HTERT RPE-1 (cell line): ENCODE results near the gene NOL8.

Source experiments
- in situ Hi-C: fragments of 300-500 bp; cut with MboI; formaldehyde crosslinking; loops from 4 replicates; pipeline ENCODE4 v1.14.3; 2020; ENCODE audit warnings: low sequenced_read_pairs

Gene NOL8

DNA sequence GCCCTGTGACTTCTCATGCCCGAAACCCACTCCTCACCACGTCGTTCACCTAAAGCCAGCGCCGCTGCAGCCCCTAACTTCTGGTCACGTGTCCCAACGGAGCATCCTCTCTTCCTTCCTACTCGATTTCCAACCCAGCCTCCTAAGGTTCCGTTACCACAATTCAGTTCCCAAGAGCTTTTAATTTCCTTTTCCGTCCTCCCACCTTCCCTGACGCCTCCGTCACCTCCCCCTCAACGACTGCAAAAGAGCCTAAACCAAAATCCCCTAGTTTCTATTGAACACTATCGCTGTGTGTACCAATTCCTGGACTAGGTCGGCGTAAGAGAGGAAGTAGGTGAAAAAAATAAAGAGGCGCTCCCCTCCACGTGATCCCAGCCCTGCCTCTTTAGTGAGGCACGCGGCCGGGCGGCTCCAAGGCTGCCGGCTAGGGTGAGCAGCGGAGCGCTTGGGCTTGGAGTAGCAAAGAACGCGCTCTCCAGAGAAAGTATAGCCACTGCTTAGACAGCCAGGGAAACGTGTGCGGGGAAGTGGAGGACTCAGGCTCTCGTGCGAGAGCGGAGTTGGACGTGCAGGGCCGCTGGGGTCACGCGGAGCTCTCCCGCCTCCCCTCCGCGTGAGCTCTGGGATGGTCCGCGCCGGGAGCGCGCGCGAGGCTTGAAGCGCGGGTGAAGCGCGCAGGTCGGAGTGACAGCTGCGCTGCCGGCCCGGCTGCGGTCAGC, at the start of gene NOL8, which contains the start of gene CENPP:
TSS of gene NOL8 (minus strand) at position 82 of the 722 bp plus-strand sequence. CDS start 1,189 bp downstream, outside the sequence.
TSS of gene CENPP (plus strand) at position 685 of the 722 bp plus-strand sequence.
- in situ Hi-C loops: no loop called here

- in situ Hi-C loops: no loop called here
These were observed 48.0 kb upstream of the NOL8 start for GRCh38 chr9:92373167-92373566.

- in situ Hi-C loops: no loop called here
These were observed 43.9 kb upstream of the NOL8 start for GRCh38 chr9:92369075-92369474.

- in situ Hi-C loops: no loop called here
These were observed 34.9 kb upstream of the NOL8 start for GRCh38 chr9:92360083-92360482.

- in situ Hi-C loops: no loop called here
These were observed 34.3 kb upstream of the NOL8 start for GRCh38 chr9:92359394-92359995.

GRCh38 chr9:92353051-92353450, 27.9 kb upstream of the NOL8 start:
- in situ Hi-C loops: no loop called here

GRCh38 chr9:92350740-92351133, 25.6 kb upstream of the NOL8 start:
- in situ Hi-C loops: no loop called here

GRCh38 chr9:92349771-92350739, 24.9 kb upstream of the NOL8 start:
- in situ Hi-C loops: no loop called here

DNA sequence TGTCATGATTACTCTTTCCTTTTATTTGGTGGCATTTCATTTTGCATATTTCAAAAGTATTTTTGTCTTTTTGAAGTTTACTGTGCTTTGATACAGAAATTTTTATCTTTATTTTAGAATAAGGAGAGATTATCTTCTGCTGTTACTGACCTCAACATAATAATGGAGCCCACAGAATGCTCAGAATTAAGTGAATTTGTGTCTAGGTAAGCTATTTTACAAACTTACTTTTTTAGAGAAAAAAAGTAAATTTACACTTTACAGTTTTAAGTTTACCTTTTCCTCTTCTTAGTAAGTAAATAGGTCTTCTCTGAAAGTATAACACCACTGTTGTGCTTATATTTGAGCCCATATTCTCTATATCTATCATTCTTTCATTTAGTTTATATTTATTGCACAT, 20.4 kb upstream of the NOL8 start:
- in situ Hi-C loops: no loop called here

DNA sequence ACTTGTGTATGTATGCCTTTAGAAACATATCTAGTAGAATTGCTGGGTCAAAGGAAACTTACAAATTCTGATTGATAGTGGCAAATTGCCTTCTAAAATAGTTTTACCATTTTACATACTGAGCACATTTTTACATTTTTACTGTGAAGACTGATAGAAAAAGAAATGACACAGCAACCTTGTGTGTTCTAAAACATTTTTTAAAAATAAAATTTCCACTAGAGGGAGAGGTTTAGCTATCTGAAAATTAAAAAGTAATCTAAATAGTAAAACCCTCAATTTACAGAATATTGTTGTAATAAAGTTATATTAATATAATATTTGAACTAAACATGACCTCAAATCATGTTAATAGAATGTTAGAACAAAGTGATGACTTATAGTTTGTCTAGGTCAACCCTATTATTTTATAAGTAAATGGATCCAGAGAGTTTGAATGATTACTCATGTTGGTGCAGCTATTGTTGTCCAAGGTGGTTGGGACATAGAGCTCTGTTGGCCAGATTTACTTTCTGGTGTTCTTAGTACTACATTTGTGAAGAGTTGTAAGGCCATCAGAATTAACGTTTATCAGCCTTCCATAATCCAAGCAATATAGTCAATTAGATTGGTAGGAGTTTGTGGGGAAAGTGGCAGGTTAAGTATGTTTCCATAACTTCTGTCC, 17.8 kb upstream of the NOL8 start:
- in situ Hi-C loops: no loop called here

DNA sequence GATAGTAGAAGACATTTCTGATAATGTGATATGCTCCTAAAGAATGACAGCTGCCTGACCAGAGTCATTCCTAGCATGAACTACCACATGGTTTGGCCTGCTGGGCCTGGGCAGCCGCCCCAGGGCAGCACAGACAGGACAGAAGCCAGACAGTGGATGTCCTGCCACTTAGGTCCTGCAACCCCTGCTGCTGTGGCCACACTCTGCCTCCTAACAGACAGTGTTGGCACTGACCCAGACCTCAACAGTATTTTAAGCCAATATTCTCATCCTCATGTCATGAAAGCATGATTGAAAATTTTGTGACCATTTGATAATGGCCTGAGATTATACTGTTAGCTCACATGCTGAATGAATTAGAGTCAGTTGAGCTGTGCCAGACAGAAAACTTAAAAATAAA, 16.4 kb upstream of the NOL8 start:
- in situ Hi-C loops: no loop called here

DNA sequence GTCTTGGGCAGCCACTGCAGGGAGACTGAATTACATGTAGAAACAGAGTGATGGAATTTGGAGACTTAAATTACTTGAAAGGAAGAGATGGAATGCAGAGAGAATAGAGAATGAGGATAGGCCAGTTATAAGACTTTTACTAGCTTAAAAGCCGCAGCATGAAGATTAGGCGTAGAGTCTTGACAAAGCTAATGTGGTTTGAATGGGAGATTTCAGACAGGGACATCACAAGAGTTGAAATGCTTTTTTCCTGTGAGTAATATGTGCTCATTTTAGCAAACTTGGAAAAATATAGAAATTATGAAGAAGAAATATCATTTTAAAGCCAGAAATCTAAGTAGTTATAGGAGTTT, 8.1 kb upstream of the NOL8 start:
- in situ Hi-C loops: no loop called here

DNA sequence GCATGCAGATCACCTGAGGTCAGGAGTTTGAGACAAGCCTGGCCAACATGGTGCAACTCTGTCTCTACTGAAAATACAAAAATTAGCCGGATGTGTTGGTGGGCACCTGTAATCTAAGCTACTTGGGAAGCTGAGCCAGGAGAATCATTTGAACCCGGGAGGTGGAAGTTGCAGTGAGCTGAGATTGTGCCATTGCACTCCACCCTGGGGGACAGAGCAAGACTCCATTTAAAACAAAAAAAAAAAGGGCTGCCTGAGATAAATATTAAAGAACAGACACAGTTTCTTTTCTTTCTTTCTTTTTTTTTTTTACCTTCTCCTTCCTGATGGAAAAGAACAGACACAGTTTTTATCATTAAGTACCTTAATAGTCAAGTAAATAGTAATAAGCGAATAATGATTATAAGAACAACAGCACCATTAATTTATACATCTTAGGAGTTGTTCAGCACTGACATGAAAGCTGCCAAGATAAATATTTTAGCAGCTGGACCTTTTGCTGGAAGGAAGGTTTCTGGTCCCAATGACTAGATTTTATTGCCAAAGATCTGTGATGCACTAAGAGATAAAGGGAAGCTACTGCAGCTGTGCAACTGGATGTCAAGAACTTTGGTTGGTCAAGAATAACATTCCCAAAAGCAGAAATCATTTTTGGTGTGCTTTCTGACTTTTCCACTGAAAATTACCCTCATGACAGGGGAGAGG, 7.6 kb upstream of the NOL8 start:
- in situ Hi-C loops: no loop called here

- in situ Hi-C loops: no loop called here
These were observed 3.1 kb upstream of the NOL8 start for GRCh38 chr9:92328225-92328624.

DNA sequence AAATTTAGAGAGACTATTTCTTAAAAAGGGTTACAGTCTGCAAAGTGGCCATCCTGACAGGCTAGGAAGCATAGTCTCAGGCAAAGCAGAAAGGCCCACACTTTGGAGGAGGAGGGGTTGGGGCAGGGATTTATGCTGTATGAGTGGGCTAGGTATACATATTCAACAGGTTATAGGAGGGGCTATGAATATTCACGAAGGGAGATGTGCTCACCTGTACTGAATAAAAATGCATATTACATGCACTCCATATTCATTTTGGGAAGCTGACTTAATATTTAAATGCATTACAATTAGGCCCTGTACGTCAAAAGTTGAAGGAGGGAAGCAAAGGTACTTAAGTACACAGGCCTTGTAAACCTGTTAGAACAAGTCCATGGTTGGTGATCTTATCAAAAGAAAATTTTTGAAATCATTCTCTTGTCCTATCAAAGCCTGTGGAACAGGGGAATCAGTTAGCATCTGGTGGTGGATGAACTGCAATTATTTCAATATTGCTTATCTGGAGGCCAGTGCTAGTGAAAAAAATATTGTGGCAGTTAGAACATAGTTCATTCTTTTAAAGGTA, 2.2 kb upstream of the NOL8 start:
- in situ Hi-C loops: no loop called here

DNA sequence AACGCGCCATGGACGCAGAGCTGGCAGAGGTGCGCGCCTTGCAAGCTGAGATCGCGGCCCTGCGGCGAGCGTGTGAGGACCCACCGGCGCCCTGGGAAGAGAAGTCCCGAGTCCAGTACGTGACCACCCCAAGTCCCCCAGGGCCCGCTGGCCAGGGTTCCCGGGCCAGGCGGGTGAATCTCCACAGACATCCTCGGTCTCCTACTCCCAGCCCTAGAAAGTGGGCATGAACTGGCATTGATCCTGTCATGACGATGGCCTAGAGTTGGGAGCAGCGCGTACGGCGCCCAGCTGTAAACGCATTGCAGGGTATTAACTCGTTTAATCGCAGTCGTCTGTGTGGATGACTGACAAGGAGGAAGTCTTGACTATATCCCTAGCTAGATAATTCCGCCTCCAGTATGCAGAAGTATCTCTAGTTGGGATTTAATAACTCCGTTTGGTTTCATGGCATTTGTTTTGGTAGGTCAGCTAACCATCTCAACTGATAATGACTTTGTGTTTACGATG, 896 bp upstream of the NOL8 start:
- in situ Hi-C loops: no loop called here

DNA sequence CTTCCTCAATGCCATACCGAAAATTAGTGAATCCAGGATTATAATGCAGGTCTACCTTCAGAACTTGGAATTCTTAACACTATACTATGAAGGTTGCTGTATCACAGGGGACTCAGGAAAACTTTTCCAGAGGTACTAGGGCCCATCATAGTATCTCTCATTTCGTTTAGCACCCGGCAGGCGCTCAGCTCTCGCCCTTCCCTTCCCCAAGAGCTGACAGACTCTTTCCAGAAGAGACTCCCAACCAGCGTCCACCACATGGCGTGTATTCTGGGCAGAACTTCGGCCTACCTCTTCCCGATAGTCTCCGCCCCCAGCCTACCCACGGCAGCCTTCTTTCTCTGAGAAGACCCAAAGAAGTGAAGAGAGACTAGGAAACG, 271 bp downstream of the NOL8 start:
- in situ Hi-C loops: no loop called here

DNA sequence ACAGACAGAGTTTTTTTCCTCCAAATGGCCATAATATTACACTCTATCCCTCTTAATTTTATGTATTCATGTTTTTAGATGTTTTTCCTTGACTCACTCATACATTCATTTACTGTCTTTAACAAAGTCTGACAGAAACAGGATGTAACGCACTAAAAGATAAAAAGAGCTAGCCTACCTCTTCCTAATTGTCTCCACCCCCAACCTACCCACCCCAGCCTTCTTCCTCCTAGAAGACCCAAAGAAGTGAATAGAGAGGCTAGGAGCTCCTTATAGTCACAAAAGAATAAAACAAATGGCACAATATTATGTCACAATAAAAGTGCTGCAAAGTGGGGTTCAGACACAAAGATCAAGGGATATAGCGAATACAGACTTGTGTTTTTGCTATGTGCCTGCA, 719 bp downstream of the NOL8 start:
- in situ Hi-C loops: no loop called here

DNA sequence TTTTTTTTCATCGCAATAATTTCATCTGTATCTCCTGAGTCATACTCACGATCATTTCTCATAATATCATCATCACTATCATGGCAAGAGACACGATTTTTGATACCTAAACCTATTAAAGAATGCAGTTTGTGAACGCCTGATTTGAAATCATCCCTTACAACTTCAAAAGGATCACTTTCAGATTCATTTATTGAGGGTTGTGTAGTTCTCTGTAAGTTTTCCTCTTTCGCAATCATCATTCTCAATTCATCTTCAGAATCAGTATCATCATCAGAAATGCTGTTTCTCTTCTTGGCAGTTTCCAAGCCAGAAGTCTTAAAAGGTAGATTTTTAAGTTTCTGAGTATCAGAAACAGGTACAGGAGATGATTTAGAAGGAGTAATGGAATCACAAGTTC, 9.7 kb downstream of the NOL8 start:
- in situ Hi-C loops: no loop called here

DNA sequence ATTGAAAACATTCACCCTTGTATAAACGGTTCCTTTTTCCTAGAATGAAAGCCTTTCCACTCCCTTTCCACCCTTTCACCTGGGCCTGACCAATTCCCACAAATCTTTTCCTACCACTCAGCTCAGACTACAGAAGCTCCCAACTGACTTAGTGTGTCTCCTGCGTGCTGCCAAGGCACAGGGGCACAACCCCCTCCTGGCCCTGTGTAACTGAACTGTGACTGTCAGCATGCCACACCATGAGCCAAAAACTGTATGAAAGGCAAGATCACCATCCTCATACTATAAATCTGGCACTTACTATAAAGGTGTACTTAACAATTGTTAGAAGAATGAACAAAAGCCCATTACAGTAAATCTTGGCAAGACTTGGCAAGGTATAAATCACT, 11.5 kb downstream of the NOL8 start:
- in situ Hi-C loops: no loop called here
